GM19455 (cell line): ENCODE measurements around the gene TARS1.

Experiments
- ATAC-seq: cut with Tn5 transposase; IDR thresholded peaks from one replicate; pipeline ENCODE4 v1.9.1; 2021; ENCODE audit not compliant: unreplicated experiment

TARS1 gene

GRCh38 chr5:33440482-33441240 lies at the start of gene TARS1:
TARS1 (plus strand) TSS chr5:33440965; CDS start chr5:33441087, 122 bp downstream.
- peak; percentile 93 for ATAC-seq

- no peak for ATAC-seq
Measured at GRCh38 chr5:33398501-33398900, 42.3 kb upstream of the TARS1 start.

- ATAC-seq = no peak
Measured at GRCh38 chr5:33400675-33401074, 40.1 kb upstream of the TARS1 start.

- ATAC-seq = no peak
Measured at GRCh38 chr5:33401482-33402390, 39.0 kb upstream of the TARS1 start.

GRCh38 chr5:33403187-33403586 lies 37.6 kb upstream of the TARS1 start:
- no peak for ATAC-seq

- ATAC-seq = no peak
Measured at GRCh38 chr5:33408816-33409215, 31.9 kb upstream of the TARS1 start.

- ATAC-seq = no peak
Measured at GRCh38 chr5:33409435-33410170, 31.2 kb upstream of the TARS1 start.

GRCh38 chr5:33410221-33410620 lies 30.5 kb upstream of the TARS1 start:
- no peak for ATAC-seq

- no peak for ATAC-seq
Measured at GRCh38 chr5:33411498-33411897, 29.3 kb upstream of the TARS1 start.

GRCh38 chr5:33415811-33416354 lies 24.9 kb upstream of the TARS1 start:
- ATAC-seq = no peak

GRCh38 chr5:33417632-33418031 lies 23.1 kb upstream of the TARS1 start:
- ATAC-seq = no peak

GRCh38 chr5:33420946-33421345 lies 19.8 kb upstream of the TARS1 start:
- ATAC-seq = no peak

GRCh38 chr5:33422191-33422590 lies 18.6 kb upstream of the TARS1 start:
- no peak for ATAC-seq

GRCh38 chr5:33423018-33423630 lies 17.6 kb upstream of the TARS1 start:
- no peak for ATAC-seq

- no peak for ATAC-seq
Measured at GRCh38 chr5:33425314-33425713, 15.5 kb upstream of the TARS1 start.

- no peak for ATAC-seq
Measured at GRCh38 chr5:33430983-33431382, 9.8 kb upstream of the TARS1 start.

- no peak for ATAC-seq
Measured at GRCh38 chr5:33432656-33433055, 8.1 kb upstream of the TARS1 start.

GRCh38 chr5:33433303-33434240 lies 7.2 kb upstream of the TARS1 start:
- no peak for ATAC-seq

GRCh38 chr5:33435893-33436490 lies 4.8 kb upstream of the TARS1 start:
- peak; percentile 47 for ATAC-seq
